HG02763 (cell line): ENCODE measurements around the gene CARMIL3.
"Not testable (repeated sequence)": the region's sequence is repeated elsewhere in the genome, so short reads cannot be mapped to it uniquely, and the experiment has no call there.

ENCODE experiments used
- ATAC-seq: cut with Tn5 transposase; IDR thresholded peaks from one replicate; pipeline ENCODE4 v1.9.1; 2021; ENCODE audit warnings: mild to moderate bottlenecking, moderate library complexity; ENCODE audit not compliant: unreplicated experiment

The CARMIL3 gene

DNA sequence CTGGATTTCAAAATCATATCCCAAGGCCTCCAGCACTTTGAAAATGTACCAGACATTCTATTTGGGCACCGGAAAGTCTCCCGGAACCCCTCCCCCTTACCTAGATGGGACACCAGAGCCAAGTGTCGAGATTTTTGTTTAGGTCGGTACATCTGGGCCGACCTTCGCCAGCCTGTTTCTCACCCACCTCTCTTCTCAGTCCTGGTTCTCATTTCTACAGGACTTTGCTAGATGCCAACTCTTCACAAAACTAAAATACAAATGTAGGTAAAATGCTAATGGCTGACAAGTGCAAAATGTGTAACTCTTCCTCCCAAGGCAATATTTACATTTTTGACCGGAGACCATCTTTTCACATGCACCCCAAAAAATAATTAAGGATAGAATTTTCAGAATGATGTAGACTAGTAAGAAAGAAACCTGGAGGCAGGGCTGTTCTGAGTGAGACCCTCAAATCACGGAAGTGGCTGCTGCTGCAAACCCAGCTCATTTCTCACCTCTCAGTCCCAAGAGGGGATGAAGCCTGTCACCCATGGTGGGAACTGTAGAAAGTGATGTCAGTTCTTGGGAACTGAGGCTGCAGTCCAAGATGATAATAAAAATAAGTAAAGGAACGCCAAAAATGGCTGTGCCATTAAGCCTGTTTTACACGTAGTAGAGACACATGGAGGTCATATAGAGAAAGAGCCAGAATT is 14.7 kb upstream of the CARMIL3 start:
- not testable (repeated sequence) for ATAC-seq

DNA sequence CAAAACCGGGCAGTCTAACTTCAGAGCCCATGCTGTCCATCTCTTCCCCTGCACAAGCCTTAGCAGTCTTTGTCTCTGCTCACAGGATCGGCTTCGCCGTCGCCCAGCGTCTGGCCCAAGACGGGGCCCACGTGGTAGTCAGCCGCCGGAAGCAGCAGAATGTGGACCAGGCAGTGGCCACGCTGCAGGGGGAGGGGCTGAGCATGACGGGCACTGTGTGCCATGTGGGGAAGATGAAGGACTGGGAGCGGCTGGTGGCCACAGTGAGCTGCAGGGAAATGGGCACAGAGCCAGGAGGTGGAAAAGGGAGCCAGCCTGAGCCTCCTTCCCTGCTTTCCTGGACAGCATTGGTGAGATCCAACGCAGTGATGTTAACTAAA is 14.2 kb upstream of the CARMIL3 start:
- ATAC-seq, result no peak

DNA sequence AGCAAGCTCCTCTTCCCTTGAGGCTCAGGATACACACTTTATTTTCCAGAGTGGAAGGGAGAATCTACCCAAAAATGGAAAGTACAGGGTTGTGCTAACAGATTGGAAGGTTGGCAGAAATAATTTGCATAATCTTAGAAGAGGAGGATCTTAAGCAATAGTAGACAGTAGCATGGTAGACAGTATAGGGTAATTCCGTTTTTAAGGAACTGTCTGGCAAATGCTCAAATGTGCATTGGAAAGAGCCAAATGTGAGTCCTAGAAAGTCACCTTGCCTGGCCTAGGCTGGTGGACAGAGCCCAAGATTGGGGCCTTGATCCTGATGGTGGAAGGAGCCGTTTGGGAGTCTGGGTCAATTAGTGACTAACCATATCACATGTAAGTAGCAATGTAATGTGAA is 13.1 kb upstream of the CARMIL3 start:
- no peak for ATAC-seq

DNA sequence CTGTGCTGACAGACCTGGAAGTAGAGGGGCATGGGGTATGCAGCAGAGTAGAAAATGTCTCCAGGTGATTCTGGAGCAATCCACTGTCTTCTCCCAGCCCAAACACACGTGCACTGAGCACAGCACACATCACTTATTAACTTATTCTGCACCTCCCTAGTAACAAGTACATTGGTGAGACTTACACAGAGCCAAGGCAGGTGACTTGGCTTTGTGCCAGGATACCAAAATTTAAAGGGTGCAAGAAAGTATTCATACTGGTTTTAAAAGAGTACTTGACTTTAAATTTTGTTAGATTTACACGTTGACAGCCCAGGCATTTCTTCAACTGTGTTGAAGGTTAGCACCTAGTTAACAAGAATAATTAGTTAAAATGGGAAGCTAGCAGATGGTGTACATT is 11.1 kb upstream of the CARMIL3 start:
- ATAC-seq, result no peak

DNA sequence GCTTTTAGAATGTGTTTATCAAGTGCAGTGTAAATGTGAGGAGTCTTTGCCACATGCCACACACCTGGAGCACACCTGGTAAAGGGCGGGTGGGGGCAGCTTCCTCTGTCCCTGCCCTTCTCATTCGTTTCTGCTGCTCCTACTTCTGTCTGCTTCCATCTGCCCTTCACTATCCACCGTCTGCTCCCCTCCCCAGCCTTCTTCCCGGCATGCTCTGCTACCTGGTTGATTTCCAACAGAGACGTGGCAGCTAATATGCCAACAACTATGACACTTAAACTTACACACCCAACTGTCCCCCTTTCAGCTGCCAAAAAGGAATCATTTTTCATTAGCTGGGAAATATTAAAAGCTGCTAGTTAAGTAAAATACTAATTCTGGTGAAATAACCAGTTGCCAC is 9.1 kb upstream of the CARMIL3 start:
- no peak for ATAC-seq

DNA sequence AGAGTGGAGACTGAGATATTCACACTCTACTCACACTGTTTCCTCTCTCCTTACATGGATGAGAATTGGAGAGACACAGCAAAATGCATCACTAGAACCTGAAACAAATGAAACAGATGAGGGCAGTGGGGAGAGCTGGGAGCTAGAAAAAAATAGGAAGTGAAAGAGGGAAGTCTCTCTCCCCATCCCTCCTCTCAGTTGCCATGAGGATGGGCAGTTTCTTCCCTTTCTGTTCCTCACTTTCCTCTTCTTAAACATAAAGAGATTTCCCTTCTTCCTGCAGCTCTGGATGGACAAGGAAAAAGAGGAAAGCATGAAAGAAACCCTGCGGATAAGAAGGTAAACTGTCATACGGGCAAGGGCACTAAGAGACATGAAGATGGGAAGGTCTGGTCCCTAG is 2.8 kb upstream of the CARMIL3 start:
- ATAC-seq, result not testable (repeated sequence)

DNA sequence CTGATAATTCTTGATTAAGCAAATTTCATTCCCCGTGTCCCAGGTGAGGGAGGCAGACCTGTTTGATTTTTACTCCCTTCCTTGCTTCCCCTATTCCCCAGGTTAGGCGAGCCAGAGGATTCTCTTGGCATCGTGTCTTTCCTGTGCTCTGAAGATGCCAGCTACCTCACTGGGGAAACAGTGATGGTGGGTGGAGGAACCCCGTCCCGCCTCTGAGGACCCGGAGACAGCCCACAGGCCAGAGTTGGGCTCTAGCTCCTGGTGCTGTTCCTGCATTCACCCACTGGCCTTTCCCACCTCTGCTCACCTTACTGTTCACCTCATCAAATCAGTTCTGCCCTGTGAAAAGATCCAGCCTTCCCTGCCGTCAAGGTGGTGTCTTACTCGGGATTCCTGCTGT is 1.1 kb upstream of the CARMIL3 start:
- not testable (repeated sequence) for ATAC-seq

DNA sequence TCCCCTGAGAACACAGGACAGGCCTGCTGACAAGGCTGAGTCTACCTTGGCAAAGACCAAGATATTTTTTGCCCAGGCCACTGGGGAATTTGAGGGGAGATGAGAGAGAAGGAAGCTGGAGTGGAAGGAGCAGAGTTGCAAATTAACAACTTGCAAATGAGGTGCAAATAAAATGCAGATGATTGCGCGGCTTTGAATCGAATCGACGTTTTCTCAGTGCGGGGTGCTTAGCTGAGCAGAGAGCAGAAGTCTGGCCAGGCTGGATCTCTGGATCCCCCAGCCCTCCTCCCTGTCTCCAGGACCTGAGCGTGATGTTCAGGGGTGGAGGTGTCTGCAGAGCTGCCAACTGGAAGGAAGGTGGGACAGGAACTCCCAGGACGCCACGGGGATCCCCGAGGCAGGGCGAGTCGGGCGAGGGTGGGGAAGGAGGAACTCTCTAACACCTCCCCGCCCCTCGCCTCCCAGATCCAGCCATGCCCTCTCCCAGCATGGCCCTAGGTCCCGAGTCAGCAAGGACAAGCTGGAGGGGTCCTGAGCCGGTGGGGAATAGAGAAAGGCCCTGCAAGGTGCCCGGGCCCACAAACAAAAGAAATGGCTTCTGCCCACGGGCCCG is 527 bp upstream of the CARMIL3 start:
- ATAC-seq, result no peak

DNA sequence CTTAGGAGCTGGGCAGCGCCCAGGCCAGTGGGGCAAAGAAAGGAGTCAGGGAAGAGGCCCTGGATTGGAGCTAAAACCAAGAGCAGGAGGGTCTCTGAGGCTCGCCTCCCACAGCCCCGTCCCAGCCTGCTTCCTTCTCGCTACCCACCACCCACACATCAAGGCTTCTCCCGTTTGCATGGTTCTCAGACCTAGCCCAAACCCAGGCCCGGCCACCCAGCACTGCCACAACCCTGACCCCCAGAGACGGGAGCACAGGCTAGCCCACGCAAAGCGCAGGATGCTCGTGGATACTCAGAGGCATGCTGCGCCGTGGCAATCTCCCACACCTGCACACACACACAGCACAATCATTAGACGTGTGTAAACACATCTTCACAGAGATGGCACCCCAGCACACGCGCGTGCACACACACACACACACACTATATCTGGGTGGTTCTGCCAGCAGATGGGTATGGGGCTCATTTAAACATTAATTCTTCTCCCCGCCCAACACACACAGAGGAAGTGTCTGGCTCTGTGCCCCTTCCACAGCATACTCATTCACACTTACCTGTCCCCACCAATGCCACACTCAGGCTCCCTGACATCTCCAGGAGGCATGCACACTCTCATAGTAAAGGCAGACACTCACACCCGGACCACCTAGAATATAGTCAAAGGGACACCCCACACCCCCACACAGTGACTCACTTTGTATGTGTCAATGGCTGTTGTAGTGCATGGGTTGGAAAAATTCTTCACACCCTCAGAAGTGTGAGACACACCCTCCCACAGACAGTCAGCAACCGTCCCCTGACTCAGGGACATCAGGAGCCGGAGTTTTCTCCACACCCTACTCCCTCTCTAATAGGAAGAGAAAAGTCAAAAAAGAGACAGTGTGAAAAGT is 1.1 kb downstream of the CARMIL3 start:
- no peak for ATAC-seq

DNA sequence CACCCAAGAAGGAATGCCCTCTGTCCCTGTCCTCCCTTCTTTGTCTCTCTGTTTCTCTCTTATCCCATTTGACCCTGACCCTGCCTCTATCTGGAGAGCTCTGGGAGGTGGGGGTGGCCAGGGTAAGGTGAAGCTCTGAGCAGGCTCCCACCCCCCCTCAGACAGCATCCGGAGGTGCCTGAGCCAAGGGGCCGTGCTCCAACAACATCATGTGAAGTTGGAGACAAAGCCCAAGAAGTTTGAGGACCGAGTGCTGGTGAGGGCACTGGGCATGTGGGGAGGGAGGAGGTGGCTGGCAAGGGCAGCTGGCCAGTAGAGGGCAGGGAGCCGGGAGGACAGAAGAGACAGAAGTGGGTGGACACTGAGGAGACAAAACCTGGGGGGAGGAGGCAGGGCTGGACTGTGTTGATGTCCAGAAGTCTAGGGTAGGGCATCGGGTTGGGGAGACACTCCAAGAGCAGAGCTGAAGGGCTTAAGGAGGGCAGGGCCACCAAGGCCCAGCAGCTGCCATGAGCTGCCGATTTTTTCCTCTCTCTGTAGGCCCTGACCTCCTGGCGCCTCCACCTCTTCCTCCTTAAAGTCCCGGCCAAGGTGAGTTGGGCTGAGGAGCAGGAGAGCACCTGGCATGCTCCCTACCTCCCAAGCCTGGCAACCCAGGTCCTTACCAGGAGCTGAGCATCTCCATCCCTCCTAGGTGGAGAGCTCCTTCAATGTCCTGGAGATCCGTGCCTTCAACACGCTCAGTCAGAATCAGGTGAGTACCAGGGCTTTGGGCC is 1.9 kb downstream of the CARMIL3 start:
- no peak for ATAC-seq

DNA sequence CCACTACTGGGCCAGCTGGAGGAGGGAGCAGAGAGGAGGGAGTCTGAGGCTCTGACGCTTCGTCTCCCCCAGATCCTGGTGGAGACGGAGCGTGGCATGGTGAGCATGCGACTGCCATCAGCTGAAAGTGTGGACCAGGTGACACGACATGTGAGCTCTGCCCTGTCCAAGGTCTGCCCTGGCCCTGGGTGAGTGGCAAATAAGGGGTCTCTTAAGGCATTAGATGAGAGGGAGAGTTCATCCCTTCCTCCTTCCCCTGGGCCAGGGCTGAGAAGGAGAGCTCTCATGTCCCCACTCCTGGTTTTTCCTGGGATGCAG is 2.5 kb downstream of the CARMIL3 start:
- no peak for ATAC-seq

DNA sequence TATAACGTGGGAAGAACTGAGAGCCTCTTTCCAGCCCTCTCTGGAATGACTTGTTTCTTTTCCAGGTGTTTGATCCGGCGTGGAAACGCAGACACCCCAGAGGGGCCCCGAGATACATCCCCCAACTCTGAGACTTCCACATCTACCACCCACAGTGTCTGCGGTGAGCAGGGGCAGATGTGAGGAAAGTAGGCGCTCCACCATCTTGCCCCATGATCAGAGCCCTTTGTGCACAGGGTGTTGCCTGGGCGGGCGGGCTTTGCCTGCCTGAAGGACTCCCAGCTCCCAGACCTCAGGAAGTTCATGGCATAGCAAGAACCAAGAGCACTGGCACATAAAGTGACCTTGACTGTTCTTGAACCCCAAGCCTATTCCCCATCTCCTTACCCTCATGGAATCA is 2.8 kb downstream of the CARMIL3 start:
- no peak for ATAC-seq

DNA sequence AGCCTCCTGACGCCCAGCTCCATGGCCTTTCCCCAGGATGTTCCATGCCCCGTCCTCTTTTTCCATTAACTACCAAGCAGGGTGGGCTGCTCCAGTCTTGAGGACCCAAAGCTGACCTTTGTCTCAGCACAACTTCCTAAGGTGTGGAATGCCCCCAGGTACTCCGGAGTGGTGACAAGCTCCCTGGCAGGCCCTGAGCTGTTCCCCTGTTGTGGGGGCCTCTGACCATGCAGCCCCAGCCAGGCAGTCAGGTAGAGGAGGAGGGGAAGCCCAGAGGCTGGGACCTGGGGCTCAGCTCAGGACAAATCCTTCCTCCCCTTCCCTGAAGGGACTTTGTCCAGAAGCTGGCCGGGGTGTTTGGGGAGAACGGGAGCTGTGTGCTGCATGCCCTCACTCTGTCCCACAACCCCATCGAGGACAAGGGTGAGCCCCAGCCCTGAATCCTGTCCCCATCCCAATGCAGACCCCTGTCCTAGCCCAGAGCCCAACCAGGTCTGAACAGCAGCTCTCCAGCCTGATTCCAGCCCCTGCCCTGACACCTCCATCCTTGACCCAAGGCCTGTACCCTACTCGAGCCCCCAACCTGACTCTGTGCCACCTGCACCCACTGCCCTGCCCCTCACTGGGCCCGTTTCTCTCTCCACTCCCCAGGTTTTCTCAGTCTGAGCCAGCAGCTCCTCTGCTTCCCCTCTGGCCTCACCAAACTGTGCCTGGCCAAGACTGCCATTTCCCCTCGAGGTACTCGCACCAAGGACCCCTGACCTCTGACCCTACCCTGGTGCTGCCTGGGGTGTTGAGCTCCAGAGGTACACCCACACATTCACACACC is 4.4 kb downstream of the CARMIL3 start:
- no peak for ATAC-seq

DNA sequence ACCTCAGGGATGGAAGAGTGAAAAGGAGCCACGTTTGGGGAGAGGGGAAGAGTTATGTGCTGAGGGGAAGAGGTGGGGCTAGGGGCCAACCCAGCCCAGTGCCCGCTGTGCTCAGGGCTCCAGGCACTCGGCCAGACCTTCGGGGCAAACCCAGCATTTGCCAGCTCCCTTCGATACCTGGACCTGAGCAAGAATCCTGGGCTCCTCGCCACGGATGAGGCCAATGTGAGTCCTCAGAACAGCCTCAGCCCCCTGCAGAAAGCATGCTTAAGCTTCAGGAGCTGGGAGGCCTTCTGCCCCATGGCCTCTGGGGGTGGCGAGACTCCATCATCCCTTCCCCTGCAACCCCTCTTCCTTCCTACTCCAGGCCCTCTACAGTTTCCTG is 5.0 kb downstream of the CARMIL3 start:
- ATAC-seq, result no peak

DNA sequence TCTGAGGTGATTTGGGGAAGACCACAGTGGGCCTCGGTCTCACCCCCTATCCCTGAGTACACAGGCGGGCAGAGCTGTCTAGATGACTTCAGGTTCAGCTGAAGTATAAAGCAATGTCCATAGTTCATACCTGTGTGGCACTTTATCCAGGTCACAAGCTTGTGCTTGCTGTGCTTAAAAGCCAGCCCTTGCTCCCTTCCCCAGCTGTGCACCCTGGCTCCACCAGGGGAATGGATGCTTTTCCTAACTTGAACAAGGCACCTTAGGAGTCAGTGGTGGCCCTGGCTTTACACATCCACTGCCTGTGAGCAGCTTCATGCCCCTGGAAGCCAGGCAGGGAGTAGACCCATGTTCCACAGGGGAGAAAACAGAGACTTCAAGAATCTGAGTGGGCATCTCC is 5.5 kb downstream of the CARMIL3 start:
- ATAC-seq, result no peak

DNA sequence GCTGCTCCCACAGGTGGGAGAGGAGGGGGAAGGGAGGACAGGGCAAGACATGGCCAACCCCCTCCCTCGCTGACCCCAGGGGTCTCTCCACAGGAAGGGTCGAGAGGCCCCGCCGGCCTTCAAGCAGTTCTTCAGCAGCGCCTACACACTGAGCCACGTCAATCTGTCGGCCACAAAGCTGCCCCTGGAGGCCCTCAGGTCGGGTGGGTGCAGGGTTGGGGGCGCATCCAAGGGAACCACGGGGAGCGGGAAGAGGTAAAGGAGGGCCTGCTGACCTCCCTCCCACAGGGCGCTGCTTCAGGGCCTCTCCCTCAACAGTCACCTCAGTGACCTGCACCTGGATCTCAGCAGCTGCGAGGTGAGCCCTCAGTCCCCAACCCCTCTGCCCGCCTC is 6.1 kb downstream of the CARMIL3 start:
- ATAC-seq, result no peak

DNA sequence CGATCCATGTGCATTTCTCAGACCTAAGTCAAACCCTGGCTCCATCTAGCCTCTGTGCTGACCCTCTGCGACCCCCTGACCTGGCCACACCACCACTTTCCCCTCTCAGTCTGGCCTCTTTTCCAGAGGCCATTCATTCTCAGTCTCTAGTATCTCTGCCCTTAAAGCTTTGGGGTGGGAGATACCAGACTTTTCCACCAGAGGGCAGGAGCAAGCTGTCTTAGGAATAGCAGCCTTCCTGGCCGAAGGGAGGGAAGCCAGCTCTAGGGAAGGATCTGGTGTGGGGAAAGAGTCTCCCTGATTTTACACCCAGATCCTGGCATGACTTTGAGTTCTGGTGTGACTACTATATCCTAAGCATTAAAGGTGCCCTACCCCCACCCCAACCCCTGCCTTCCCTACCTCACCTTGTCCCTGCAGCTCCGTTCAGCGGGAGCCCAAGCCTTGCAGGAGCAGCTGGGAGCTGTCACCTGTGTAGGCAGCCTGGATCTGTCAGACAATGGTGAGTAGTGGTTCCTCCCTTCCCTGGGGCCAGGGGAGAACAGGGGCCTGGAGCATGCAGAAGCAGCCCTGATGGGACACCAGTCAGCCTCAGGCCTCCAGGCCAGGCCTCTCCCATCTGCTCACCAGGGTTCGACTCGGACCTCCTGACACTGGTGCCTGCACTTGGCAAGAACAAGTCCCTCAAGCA is 6.6 kb downstream of the CARMIL3 start:
- peak; percentile 60 for ATAC-seq

DNA sequence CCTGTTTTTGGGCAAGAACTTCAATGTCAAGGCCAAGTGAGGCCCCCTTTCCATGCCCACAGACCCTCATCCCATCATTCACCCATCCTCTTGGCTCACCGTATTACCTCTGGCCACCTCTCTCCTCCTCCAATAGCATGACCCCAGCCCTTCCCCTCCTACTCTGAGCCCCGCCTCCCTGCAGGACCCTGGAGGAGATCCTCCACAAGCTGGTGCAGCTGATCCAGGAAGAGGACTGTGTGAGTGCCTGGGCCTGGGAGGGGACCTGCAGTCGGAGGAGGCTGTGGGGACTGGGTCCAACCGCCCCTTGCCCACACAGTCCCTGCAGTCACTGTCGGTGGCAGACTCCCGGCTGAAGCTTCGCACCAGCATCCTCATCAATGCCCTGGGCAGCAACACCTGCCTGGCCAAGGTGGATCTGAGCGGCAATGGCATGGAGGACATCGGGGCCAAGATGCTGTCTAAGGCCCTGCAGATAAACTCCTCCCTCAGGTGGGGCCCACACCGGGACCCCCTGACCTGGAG is 7.2 kb downstream of the CARMIL3 start:
- no peak for ATAC-seq

DNA sequence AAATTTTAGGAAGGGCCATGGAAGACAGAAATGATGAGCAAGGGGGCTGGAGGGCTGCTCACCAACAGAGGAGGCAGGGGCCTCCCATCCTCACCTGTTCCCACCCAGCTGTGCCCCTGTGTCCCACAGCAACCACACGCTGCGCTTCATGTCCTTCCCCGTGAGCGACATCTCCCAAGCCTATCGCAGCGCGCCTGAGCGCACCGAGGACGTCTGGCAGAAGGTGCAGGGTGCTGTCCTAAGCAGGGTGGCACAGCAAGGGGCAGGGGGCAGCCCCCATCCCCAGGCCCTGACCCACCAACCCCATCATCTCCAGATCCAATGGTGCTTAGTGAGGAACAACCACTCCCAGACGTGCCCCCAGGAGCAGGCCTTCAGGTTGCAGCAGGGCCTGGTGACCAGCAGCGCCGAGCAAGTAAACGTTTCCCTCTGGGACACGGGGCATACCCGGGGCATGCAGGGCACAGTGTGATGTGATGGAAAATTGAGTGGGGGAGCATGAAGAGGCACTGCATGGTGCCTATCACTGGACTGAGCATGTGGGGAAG is 8.1 kb downstream of the CARMIL3 start:
- no peak for ATAC-seq
